Activated B cell treated with CpG ODN at 0.5 μM for 24 hours (primary cell): Measurements from ENCODE around the gene JHY. TPM values are rescaled to one million over a fixed set of nuclear protein-coding genes. Genes with fewer than 3 reads are reported as not detected.
"Not testable (repeated sequence)": the region's sequence is repeated elsewhere in the genome, so short reads cannot be mapped to it uniquely, and the experiment has no call there.

Source experiments
- ATAC-seq: fragments of 200-7000 bp; cut with Tn5 transposase; one replicate; pipeline ENCODE4 v1.10.0; 2021; ENCODE audit warnings: low read depth, mild to moderate bottlenecking, moderate library complexity
- CTCF ChIA-PET: fragments of 350-600 bp; sonication (Branson Sonifier 250); formaldehyde crosslinking; loops from one replicate; lab custom pipeline; 2021; ENCODE audit warnings: antibody characterized with exemption; lab: Charles Lee
- POLR2A ChIA-PET: fragments of 350-600 bp; sonication (Branson Sonifier 250); formaldehyde crosslinking; loops from one replicate; lab custom pipeline; 2021; ENCODE audit warnings: antibody characterized with exemption; lab: Charles Lee
- DNase-seq: peaks from one replicate; pipeline ENCODE4 v3.0.0; 2022
- H3K27ac Mint-ChIP-seq: one replicate; pipeline ENCODE4 v1.8.0; 2020; ENCODE audit warnings: mixed read lengths
- H3K27me3 Mint-ChIP-seq: one replicate; pipeline ENCODE4 v1.8.0; 2021; ENCODE audit warnings: mixed read lengths
- H3K36me3 Mint-ChIP-seq: one replicate; pipeline ENCODE4 v1.8.0; 2021; ENCODE audit warnings: low read depth, mixed read lengths
- H3K4me1 Mint-ChIP-seq: one replicate; pipeline ENCODE4 v1.8.0; 2021; ENCODE audit warnings: mixed read lengths
- H3K4me3 Mint-ChIP-seq: one replicate; pipeline ENCODE4 v1.8.0; 2020; ENCODE audit warnings: mild to moderate bottlenecking, mixed read lengths
- H3K9me3 Mint-ChIP-seq: one replicate; pipeline ENCODE4 v1.8.0; 2020; ENCODE audit warnings: mixed read lengths
- intact Hi-C: fragments of 100-400 bp; cut with micrococcal nuclease; formaldehyde crosslinking; loops from one replicate; pipeline ENCODE4 v1.15.1; 2024
- total RNA-seq: library from RNA; stranded (reverse); gene quantifications from 2 replicates; pipeline ENCODE4 v1.2.3, GENCODE V29; 2022
- TF ChIP-seq, protein P1 (sequence below): fragments of 200-600 bp; IDR thresholded peaks from one replicate; pipeline ENCODE4 v1.8.0; 2022; ENCODE audit warnings: antibody characterized with exemption, mild to moderate bottlenecking

Gene JHY
- total RNA-seq, 1 donor from 2014 or later: 2.0 TPM

- TF ChIP-seq, protein P1, sequence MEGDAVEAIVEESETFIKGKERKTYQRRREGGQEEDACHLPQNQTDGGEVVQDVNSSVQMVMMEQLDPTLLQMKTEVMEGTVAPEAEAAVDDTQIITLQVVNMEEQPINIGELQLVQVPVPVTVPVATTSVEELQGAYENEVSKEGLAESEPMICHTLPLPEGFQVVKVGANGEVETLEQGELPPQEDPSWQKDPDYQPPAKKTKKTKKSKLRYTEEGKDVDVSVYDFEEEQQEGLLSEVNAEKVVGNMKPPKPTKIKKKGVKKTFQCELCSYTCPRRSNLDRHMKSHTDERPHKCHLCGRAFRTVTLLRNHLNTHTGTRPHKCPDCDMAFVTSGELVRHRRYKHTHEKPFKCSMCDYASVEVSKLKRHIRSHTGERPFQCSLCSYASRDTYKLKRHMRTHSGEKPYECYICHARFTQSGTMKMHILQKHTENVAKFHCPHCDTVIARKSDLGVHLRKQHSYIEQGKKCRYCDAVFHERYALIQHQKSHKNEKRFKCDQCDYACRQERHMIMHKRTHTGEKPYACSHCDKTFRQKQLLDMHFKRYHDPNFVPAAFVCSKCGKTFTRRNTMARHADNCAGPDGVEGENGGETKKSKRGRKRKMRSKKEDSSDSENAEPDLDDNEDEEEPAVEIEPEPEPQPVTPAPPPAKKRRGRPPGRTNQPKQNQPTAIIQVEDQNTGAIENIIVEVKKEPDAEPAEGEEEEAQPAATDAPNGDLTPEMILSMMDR: peak; percentile 51
- intact Hi-C loops: loop anchor here (1.0 kb wide), 6 partner anchors 22 to 274 kb away; no protein-coding TSS in a partner anchor
- no peak overlapping the region for H3K4me3 Mint-ChIP-seq
- no peaks in the 10 kb centered on the region for H3K9me3 Mint-ChIP-seq
- DNase-seq (no peak), ATAC-seq (no peak)
- H3K36me3 Mint-ChIP-seq: no peaks in the 10 kb centered on the region
- ChIA-PET CTCF (interaction anchor here (0.6 to 9.5 kb wide), 34 partner anchors 10 to 278 kb away, joined by 3 to 197 read pairs (median 5); no protein-coding TSS in a partner anchor), POLR2A (interaction anchor here (0.6 to 1.3 kb wide), 3 partner anchors 58 to 208 kb away, joined by 3 to 6 read pairs (median 5); partner anchors contain the start of gene HSPA8)
- no peaks in the 10 kb centered on the region for H3K27me3 Mint-ChIP-seq
- no peak overlapping the region for H3K27ac Mint-ChIP-seq
- H3K4me1 Mint-ChIP-seq: peaks cover 35% of the 10 kb centered on the region
These were observed 28.6 kb upstream of the JHY start for GRCh38 chr11:122853971-122854446.

GRCh38 chr11:122861631-122862030 lies 20.9 kb upstream of the JHY start:
- intact Hi-C loops: loop anchor here (5.0 kb wide), 1 partner anchor 386 kb away; no protein-coding TSS in a partner anchor
- no peak for ATAC-seq

GRCh38 chr11:122862091-122862490 lies 20.5 kb upstream of the JHY start:
- H3K27ac Mint-ChIP-seq: no peak overlapping the region
- TF ChIP-seq, protein P1: no peak
- peaks cover 27% of the 10 kb centered on the region for H3K27me3 Mint-ChIP-seq
- H3K9me3 Mint-ChIP-seq: no peaks in the 10 kb centered on the region
- H3K36me3 Mint-ChIP-seq: no peaks in the 10 kb centered on the region
- intact Hi-C loops: loop anchor here (5.0 kb wide), 1 partner anchor 385 kb away; no protein-coding TSS in a partner anchor
- DNase-seq (no peak), ATAC-seq (no peak)
- H3K4me1 Mint-ChIP-seq: peaks cover 9% of the 10 kb centered on the region
- ChIA-PET POLR2A (no interaction called here), CTCF (interaction anchor here (1.0 to 7.0 kb wide), 4 partner anchors 10 to 192 kb away, joined by 3 to 115 read pairs (median 24); no protein-coding TSS in a partner anchor)
- no peak overlapping the region for H3K4me3 Mint-ChIP-seq

More at GRCh38 chr11:122861631-122862030, 20.9 kb upstream of the JHY start:
- Mint-ChIP-seq H3K4me1 (peaks cover 12% of the 10 kb centered on the region), H3K36me3 (no peaks in the 10 kb centered on the region), H3K27me3 (peaks cover 25% of the 10 kb centered on the region), H3K4me3 (no peak overlapping the region), H3K27ac (no peak overlapping the region), H3K9me3 (no peaks in the 10 kb centered on the region)
- DNase-seq: no peak
- CTCF ChIA-PET: interaction anchor here (1.0 to 7.0 kb wide), 4 partner anchors 10 to 160 kb away, joined by 3 to 115 read pairs (median 11); no protein-coding TSS in a partner anchor
- POLR2A ChIA-PET: no interaction called here
- TF ChIP-seq, protein P1: no peak

GRCh38 chr11:122863154-122863553 lies 19.4 kb upstream of the JHY start:
- ChIA-PET CTCF (interaction anchor here (0.6 to 7.0 kb wide), 14 partner anchors 9 to 384 kb away, joined by 3 to 115 read pairs (median 5); no protein-coding TSS in a partner anchor), POLR2A (interaction anchor here (1.0 kb wide), 1 partner anchor 199 kb away, joined by 3 read pairs; the partner anchor contains the start of gene HSPA8)
- not testable (repeated sequence) for H3K9me3 Mint-ChIP-seq, H3K27ac Mint-ChIP-seq, ATAC-seq, H3K36me3 Mint-ChIP-seq, H3K4me1 Mint-ChIP-seq, DNase-seq, H3K4me3 Mint-ChIP-seq
- intact Hi-C loops: loop anchor here (1.0 to 5.0 kb wide), 4 partner anchors 160 to 615 kb away; no protein-coding TSS in a partner anchor
- H3K27me3 Mint-ChIP-seq: peaks cover 33% of the 10 kb centered on the region

DNA sequence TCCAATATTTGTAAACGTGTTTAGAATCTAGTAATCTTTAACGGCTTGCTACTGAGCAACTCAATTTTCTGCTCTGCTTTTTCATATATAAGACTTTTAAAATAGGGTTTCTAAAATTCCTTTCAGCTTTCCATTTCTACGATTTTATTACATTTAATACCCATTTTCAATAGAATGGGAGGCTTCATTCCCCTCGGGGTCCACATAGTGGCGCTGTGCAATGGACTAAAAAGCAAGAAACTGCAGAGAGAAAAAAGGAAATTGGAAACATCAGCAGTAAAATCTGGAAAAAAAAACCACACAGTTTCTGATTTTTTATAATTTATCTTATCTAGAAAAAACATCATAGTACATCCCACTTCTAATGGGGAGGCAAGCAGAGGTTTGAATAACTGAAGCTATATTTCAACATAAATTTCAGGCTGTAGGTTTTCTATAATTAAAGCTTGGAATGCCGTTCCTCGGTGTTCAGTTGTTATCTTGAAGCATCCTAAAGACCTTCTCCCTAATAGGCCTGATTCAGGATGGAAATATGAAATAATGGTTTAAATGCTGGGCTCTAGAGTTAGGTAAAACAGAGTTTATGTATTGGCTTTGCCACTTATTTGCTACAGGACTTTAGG lies 18.7 kb upstream of the JHY start:
- TF ChIP-seq, protein P1: peak; percentile 80
- H3K4me1 Mint-ChIP-seq: peaks cover 9% of the 10 kb centered on the region
- no peak overlapping the region for H3K4me3 Mint-ChIP-seq
- no peak overlapping the region for H3K27ac Mint-ChIP-seq
- no peaks in the 10 kb centered on the region for H3K36me3 Mint-ChIP-seq
- no peak for DNase-seq
- H3K27me3 Mint-ChIP-seq: peaks cover 33% of the 10 kb centered on the region
- no peak for ATAC-seq
- ChIA-PET POLR2A (interaction anchor here (0.6 to 1.0 kb wide), 2 partner anchors 31 to 198 kb away, joined by 3 read pairs; partner anchors contain the start of gene HSPA8), CTCF (interaction anchor here (0.6 to 7.0 kb wide), 23 partner anchors 9 to 627 kb away, joined by 3 to 115 read pairs (median 4); partner anchors contain the start of gene CRTAM)
- no peaks in the 10 kb centered on the region for H3K9me3 Mint-ChIP-seq
- intact Hi-C loops: loop anchor here (1.0 to 5.0 kb wide), 4 partner anchors 159 to 614 kb away; no protein-coding TSS in a partner anchor
